Neural crest cell (in vitro differentiated cells): Measurements from ENCODE around the gene RASGEF1C. TPM values are rescaled to one million over a fixed set of nuclear protein-coding genes. Genes with fewer than 3 reads are reported as not detected.
A peak's percentile ranks its signal among the peaks of the same experiment; 100 is the strongest.

Experiments used
- DNase-seq: peaks from one replicate; pipeline ENCODE4 v3.0.0; 2021; ENCODE audit warnings: low read depth, mixed read lengths, low spot score
- H3K27ac Mint-ChIP-seq: one replicate; pipeline ENCODE4 v1.8.0; 2021; ENCODE audit warnings: mild to moderate bottlenecking, mixed read lengths; ENCODE audit not compliant: unreplicated experiment
- H3K27me3 Mint-ChIP-seq: 2 replicates; pipeline ENCODE4 v1.8.0; 2021; ENCODE audit warnings: low read depth, mild to moderate bottlenecking, mixed read lengths
- H3K36me3 Mint-ChIP-seq: 2 replicates; pipeline ENCODE4 v1.8.0; 2021; ENCODE audit warnings: low read depth, mild to moderate bottlenecking, mixed read lengths
- H3K4me1 Mint-ChIP-seq: 2 replicates; pipeline ENCODE4 v1.8.0; 2021; ENCODE audit warnings: mixed read lengths
- H3K4me3 Mint-ChIP-seq: one replicate; pipeline ENCODE4 v1.8.0; 2021; ENCODE audit warnings: mild to moderate bottlenecking, mixed read lengths
- H3K9me3 Mint-ChIP-seq: 2 replicates; pipeline ENCODE4 v1.8.0; 2021; ENCODE audit warnings: mixed read lengths
- CTCF ChIP-seq: fragments of 200-600 bp; sonication (generic); conservative IDR thresholded peaks from 2 replicates; pipeline ENCODE4 v1.5.0; 2021; ENCODE audit warnings: antibody characterized with exemption, mild to moderate bottlenecking
- total RNA-seq: library from RNA; stranded (reverse); gene quantifications from 2 replicates; pipeline ENCODE4 v1.2.1, GENCODE V29; 2021

The RASGEF1C gene
- total RNA-seq, 1 donor from 2014 or later: 1.7 TPM

- no peaks in the 10 kb centered on the region for H3K9me3 Mint-ChIP-seq
- no peak for TF ChIP-seq CTCF
- H3K27ac Mint-ChIP-seq: peak overlapping the region; percentile 57
Measured at GRCh38 chr5:180120237-180121101, 88.5 kb downstream of the RASGEF1C start.

GRCh38 chr5:180119903-180120236, 89.1 kb downstream of the RASGEF1C start:
- Mint-ChIP-seq H3K36me3 (no peaks in the 10 kb centered on the region), H3K27me3 (no peaks in the 10 kb centered on the region), H3K9me3 (no peaks in the 10 kb centered on the region), H3K27ac (no peak overlapping the region), H3K4me3 (no peak overlapping the region), H3K4me1 (peaks cover 27% of the 10 kb centered on the region)
- TF ChIP-seq CTCF: no peak
- no peak for DNase-seq

More at GRCh38 chr5:180120237-180121101, 88.5 kb downstream of the RASGEF1C start:
- peaks cover 24% of the 10 kb centered on the region for H3K4me1 Mint-ChIP-seq
- H3K36me3 Mint-ChIP-seq: no peaks in the 10 kb centered on the region
- no peaks in the 10 kb centered on the region for H3K27me3 Mint-ChIP-seq
- DNase-seq: no peak
- no peak overlapping the region for H3K4me3 Mint-ChIP-seq

GRCh38 chr5:180119031-180119902, 89.7 kb downstream of the RASGEF1C start:
- no peak for DNase-seq
- H3K27ac Mint-ChIP-seq: no peak overlapping the region
- H3K4me1 Mint-ChIP-seq: peaks cover 27% of the 10 kb centered on the region
- no peaks in the 10 kb centered on the region for H3K27me3 Mint-ChIP-seq
- no peak for TF ChIP-seq CTCF
- H3K36me3 Mint-ChIP-seq: no peaks in the 10 kb centered on the region
- no peak overlapping the region for H3K4me3 Mint-ChIP-seq
- no peaks in the 10 kb centered on the region for H3K9me3 Mint-ChIP-seq

- no peaks in the 10 kb centered on the region for H3K36me3 Mint-ChIP-seq
- no peak for DNase-seq
- no peak for TF ChIP-seq CTCF
- no peaks in the 10 kb centered on the region for H3K27me3 Mint-ChIP-seq
- H3K4me1 Mint-ChIP-seq: peaks cover 27% of the 10 kb centered on the region
- H3K4me3 Mint-ChIP-seq: no peak overlapping the region
- H3K9me3 Mint-ChIP-seq: no peaks in the 10 kb centered on the region
- H3K27ac Mint-ChIP-seq: no peak overlapping the region
Measured at GRCh38 chr5:180118391-180118791, 90.6 kb downstream of the RASGEF1C start.

- Mint-ChIP-seq H3K36me3 (no peaks in the 10 kb centered on the region), H3K27me3 (no peaks in the 10 kb centered on the region), H3K4me3 (no peak overlapping the region), H3K4me1 (peaks cover 27% of the 10 kb centered on the region), H3K9me3 (no peaks in the 10 kb centered on the region), H3K27ac (peak overlapping the region; percentile 93)
- DNase-seq: no peak
- peak; percentile 34 for TF ChIP-seq CTCF
Measured at GRCh38 chr5:180117000-180117725, 91.8 kb downstream of the RASGEF1C start.
